ENCODE results near the gene PSKH1. TPM values are rescaled to one million over a fixed set of nuclear protein-coding genes. Genes with fewer than 3 reads are reported as not detected.
A peak's percentile ranks its signal among the peaks of the same experiment; 100 is the strongest.

The PSKH1 gene
- total RNA-seq, 2 experiments from 2014 or later = 11.4 to 13.3 TPM

GRCh38 chr16:67923414-67924116 is 30.5 kb downstream of the PSKH1 start:
- Histone ChIP-seq H3K4me3 (ENCODE audit: low read length) (no peak overlapping the region), H3K27ac (ENCODE audit: low read depth in 1 of 2, low read length in 2 of 2) (no peak overlapping the region), H3K27me3 (ENCODE audit: control insufficient read depth in 1 of 2, insufficient read depth in 2 of 2, low read length in 2 of 2) (no peaks in the 10 kb centered on the region), H3K4me1 (ENCODE audit: insufficient read depth, low read length) (peaks cover 10% of the 10 kb centered on the region), H3K9me3 (ENCODE audit: control insufficient read depth in 1 of 2, insufficient read depth in 1 of 2, low read length in 2 of 2) (no peaks in the 10 kb centered on the region), H3K36me3 (ENCODE audit: insufficient read depth, low read length) (peaks cover 45% of the 10 kb centered on the region)
- CTCF ChIA-PET = no interaction called here
- intact Hi-C loops (cut with DNase I, micrococcal nuclease) = no loop called here
- Mint-ChIP-seq H3K4me1 (ENCODE audit: low read depth) (peaks cover 8% of the 10 kb centered on the region), H3K9me3 (no peaks in the 10 kb centered on the region), H3K36me3 (ENCODE audit: low read depth) (peaks cover 20% of the 10 kb centered on the region), H3K27me3 (no peaks in the 10 kb centered on the region), H3K4me3 (no peak overlapping the region), H3K27ac (no peak overlapping the region)
- no peak for TF ChIP-seq CTCF (IDR thresholded peaks at IDR 0.05)
- POLR2A ChIA-PET = interaction anchor here (1.2 kb wide), 1 partner anchor 12 kb away, joined by 5 read pairs; the partner anchor contains the start of gene PSMB10
- ATAC-seq (ENCODE audit: poor library complexity) (no peak), DNase-seq (no peak)

GRCh38 chr16:67924140-67924906 is 31.3 kb downstream of the PSKH1 start:
- peaks cover 50% of the 10 kb centered on the region for H3K36me3 ChIP-seq (ENCODE audit: insufficient read depth, low read length)
- TF ChIP-seq CTCF (IDR thresholded peaks at IDR 0.05) = no peak
- intact Hi-C loops (cut with DNase I, micrococcal nuclease) = no loop called here
- no peak overlapping the region for H3K4me3 ChIP-seq (ENCODE audit: low read length)
- peaks cover 21% of the 10 kb centered on the region for H3K36me3 Mint-ChIP-seq (ENCODE audit: low read depth)
- H3K4me3 Mint-ChIP-seq = no peak overlapping the region
- POLR2A ChIA-PET = interaction anchor here (0.7 kb wide), 1 partner anchor 15 kb away, joined by 3 read pairs; no protein-coding TSS in a partner anchor
- H3K27ac Mint-ChIP-seq = no peak overlapping the region
- H3K27ac ChIP-seq (ENCODE audit: low read depth in 1 of 2, low read length in 2 of 2) = no peak overlapping the region
- H3K4me1 Mint-ChIP-seq (ENCODE audit: low read depth) = peaks cover 9% of the 10 kb centered on the region
- H3K4me1 ChIP-seq (ENCODE audit: insufficient read depth, low read length) = peaks cover 12% of the 10 kb centered on the region
- no peaks in the 10 kb centered on the region for H3K9me3 Mint-ChIP-seq
- CTCF ChIA-PET = interaction anchor here (1.3 to 2.0 kb wide), 3 partner anchors 41 to 403 kb away, joined by 4 to 8 read pairs (median 5); no protein-coding TSS in a partner anchor
- no peaks in the 10 kb centered on the region for H3K27me3 ChIP-seq (ENCODE audit: control insufficient read depth in 1 of 2, insufficient read depth in 2 of 2, low read length in 2 of 2)
- no peaks in the 10 kb centered on the region for H3K9me3 ChIP-seq (ENCODE audit: control insufficient read depth in 1 of 2, insufficient read depth in 1 of 2, low read length in 2 of 2)
- DNase-seq (no peak), ATAC-seq (ENCODE audit: poor library complexity) (no peak)
- no peaks in the 10 kb centered on the region for H3K27me3 Mint-ChIP-seq

GRCh38 chr16:67926181-67926750 is 33.2 kb downstream of the PSKH1 start:
- Histone ChIP-seq H3K4me1 (ENCODE audit: insufficient read depth, low read length) (peaks cover 12% of the 10 kb centered on the region), H3K27me3 (ENCODE audit: control insufficient read depth in 1 of 2, insufficient read depth in 2 of 2, low read length in 2 of 2) (no peaks in the 10 kb centered on the region), H3K36me3 (ENCODE audit: insufficient read depth, low read length) (peaks cover 56% of the 10 kb centered on the region), H3K4me3 (ENCODE audit: low read length) (no peak overlapping the region), H3K27ac (ENCODE audit: low read depth in 1 of 2, low read length in 2 of 2) (no peak overlapping the region), H3K9me3 (ENCODE audit: control insufficient read depth in 1 of 2, insufficient read depth in 1 of 2, low read length in 2 of 2) (no peaks in the 10 kb centered on the region)
- Mint-ChIP-seq H3K27me3 (no peaks in the 10 kb centered on the region), H3K4me1 (ENCODE audit: low read depth) (peaks cover 9% of the 10 kb centered on the region), H3K36me3 (ENCODE audit: low read depth) (peaks cover 31% of the 10 kb centered on the region), H3K27ac (no peak overlapping the region), H3K4me3 (no peak overlapping the region), H3K9me3 (no peaks in the 10 kb centered on the region)
- ATAC-seq (ENCODE audit: poor library complexity) (no peak), DNase-seq (peak in 1 of 14 experiments; percentile 6)
- POLR2A ChIA-PET = interaction anchor here (1.3 kb wide), 1 partner anchor 9 kb away, joined by 5 read pairs; no protein-coding TSS in a partner anchor
- intact Hi-C loops (cut with DNase I, micrococcal nuclease) = no loop called here
- CTCF ChIA-PET = interaction anchor here (1.0 to 2.0 kb wide), 2 partner anchors 110 kb away, joined by 4 to 8 read pairs; no protein-coding TSS in a partner anchor
- no peak for TF ChIP-seq CTCF (IDR thresholded peaks at IDR 0.05)

Data from CD4-positive, alpha-beta T cell (primary cell).